Neural cell (in vitro differentiated cells): ENCODE results near the gene HRH2. TPM values are rescaled to one million over a fixed set of nuclear protein-coding genes. Genes with fewer than 3 reads are reported as not detected.

Experiments
- H2AFZ ChIP-seq: fragments of 200-600, 300-800 bp; sonication (generic), shearing (Covaris generic); 2 replicates; pipeline ENCODE4 v1.6.0; 2014; ENCODE audit warnings: low read depth, mild to moderate bottlenecking, antibody characterized with exemption, low read length, moderate library complexity
- H3F3A ChIP-seq: fragments of 200-600 bp; shearing (Covaris generic); 2 replicates; pipeline ENCODE4 v1.6.1; 2016; ENCODE audit warnings: mild to moderate bottlenecking, moderate library complexity, mixed read lengths, antibody characterized with exemption, low read length; ENCODE audit not compliant: insufficient read depth, poor library complexity, severe bottlenecking
- H3K27ac ChIP-seq: fragments of 200-600, 300-800 bp; sonication (generic), shearing (Covaris generic); 2 replicates; pipeline ENCODE4 v1.5.1; 2014; ENCODE audit warnings: mild to moderate bottlenecking, low read length, moderate library complexity
- H3K27me3 ChIP-seq: fragments of 300-800, 200-600 bp; sonication (generic), shearing (Covaris generic); 2 replicates; pipeline ENCODE4 v1.6.0; 2014; ENCODE audit warnings: mild to moderate bottlenecking, low read depth, low read length, moderate library complexity; ENCODE audit not compliant: insufficient read depth
- H3K36me3 ChIP-seq: fragments of 300-800, 200-600 bp; sonication (generic), shearing (Covaris generic); 2 replicates; pipeline ENCODE4 v1.5.1; 2014; ENCODE audit warnings: mild to moderate bottlenecking, antibody characterized with exemption, low read length, moderate library complexity; ENCODE audit not compliant: insufficient read depth
- H3K4me2 ChIP-seq: fragments of 300-800, 200-600 bp; sonication (generic), shearing (Covaris generic); 2 replicates; pipeline ENCODE4 v1.6.0; 2014; ENCODE audit warnings: mild to moderate bottlenecking, low read length
- H3K4me3 ChIP-seq: fragments of 300-800, 200-600 bp; sonication (generic), shearing (Covaris generic); 2 replicates; pipeline ENCODE4 v1.5.1; 2014; ENCODE audit warnings: mild to moderate bottlenecking, low read length, moderate library complexity
- H3K79me2 ChIP-seq: fragments of 200-600 bp; shearing (Covaris generic); replicated peaks from 2 replicates; pipeline ENCODE4 v1.6.0; 2014; ENCODE audit warnings: mild to moderate bottlenecking, low read length, moderate library complexity; ENCODE audit not compliant: insufficient read depth
- H3K9ac ChIP-seq: fragments of 300-800, 200-600 bp; sonication (generic), shearing (Covaris generic); 2 replicates; pipeline ENCODE4 v1.6.1; 2016; ENCODE audit warnings: mild to moderate bottlenecking, low read length, mixed read lengths
- H3K9me2 ChIP-seq: fragments of 200-600 bp; shearing (Covaris generic); 2 replicates; pipeline ENCODE4 v1.6.1; 2016; ENCODE audit warnings: mild to moderate bottlenecking, low read length, mixed read lengths; ENCODE audit not compliant: insufficient read depth
- H3K9me3 ChIP-seq: fragments of 200-600, 300-800 bp; sonication (generic), shearing (Covaris generic); 2 replicates; pipeline ENCODE4 v1.6.1; 2016; ENCODE audit warnings: mild to moderate bottlenecking, mixed run types, low read length, moderate library complexity, mixed read lengths
- H4K20me1 ChIP-seq: fragments of 200-600 bp; shearing (Covaris generic); 2 replicates; pipeline ENCODE4 v1.6.1; 2016; ENCODE audit warnings: mild to moderate bottlenecking, mixed run types; ENCODE audit not compliant: insufficient read depth
- EP300 ChIP-seq: fragments of 450-650 bp; conservative IDR thresholded peaks from 2 replicates; pipeline ENCODE4 v1.6.1; 2014; ENCODE audit warnings: antibody characterized with exemption, mild to moderate bottlenecking, moderate library complexity; ENCODE audit not compliant: poor library complexity, severe bottlenecking
- EZH2 ChIP-seq: fragments of 200-600, 300-800 bp; shearing (Covaris generic), sonication (generic); IDR thresholded peaks from 2 replicates; pipeline ENCODE4 v1.6.1; 2014; ENCODE audit warnings: antibody characterized with exemption, low read length, borderline replicate concordance, mild to moderate bottlenecking; ENCODE audit not compliant: insufficient read depth, poor library complexity, severe bottlenecking
- MXI1 ChIP-seq: fragments of 450-650 bp; conservative IDR thresholded peaks from 2 replicates; pipeline ENCODE4 v1.6.1; 2014; ENCODE audit warnings: antibody characterized with exemption, mild to moderate bottlenecking; ENCODE audit not compliant: poor library complexity, severe bottlenecking
- POLR2AphosphoS5 ChIP-seq: IDR thresholded peaks from 2 replicates; pipeline ENCODE4 v1.6.1; 2012
- RAD21 ChIP-seq: fragments of 450-650 bp; conservative IDR thresholded peaks from 2 replicates; pipeline ENCODE4 v1.6.1; 2014; ENCODE audit warnings: antibody characterized with exemption, mild to moderate bottlenecking, moderate library complexity
- SMC3 ChIP-seq: fragments of 450-650 bp; conservative IDR thresholded peaks from 2 replicates; pipeline ENCODE4 v1.6.1; 2014; ENCODE audit warnings: antibody characterized with exemption, mild to moderate bottlenecking, moderate library complexity; ENCODE audit not compliant: poor library complexity
- TAF1 ChIP-seq: IDR thresholded peaks from 2 replicates; pipeline ENCODE4 v1.6.1; 2012; ENCODE audit warnings: low read depth
- polyA plus RNA-seq: library from polyadenylated mRNA; depleted of rRNA; stranded (reverse); fragments of >200 nt; gene quantifications from 2 replicates; pipeline ENCODE4 v1.2.3, GENCODE V29; 2014
- TF ChIP-seq, protein P1 (sequence below): fragments of 450-650 bp; IDR thresholded peaks from 2 replicates; pipeline ENCODE4 v1.5.1; 2014; ENCODE audit warnings: antibody characterized with exemption, mild to moderate bottlenecking, moderate library complexity; ENCODE audit not compliant: poor library complexity, severe bottlenecking
- TF ChIP-seq, protein P2 (sequence below): IDR thresholded peaks from 2 replicates; pipeline ENCODE4 v1.6.1; 2012; ENCODE audit warnings: borderline replicate concordance

HRH2 gene
- polyA plus RNA-seq, 1 donor from 2014 or later, result 0.09 TPM

DNA sequence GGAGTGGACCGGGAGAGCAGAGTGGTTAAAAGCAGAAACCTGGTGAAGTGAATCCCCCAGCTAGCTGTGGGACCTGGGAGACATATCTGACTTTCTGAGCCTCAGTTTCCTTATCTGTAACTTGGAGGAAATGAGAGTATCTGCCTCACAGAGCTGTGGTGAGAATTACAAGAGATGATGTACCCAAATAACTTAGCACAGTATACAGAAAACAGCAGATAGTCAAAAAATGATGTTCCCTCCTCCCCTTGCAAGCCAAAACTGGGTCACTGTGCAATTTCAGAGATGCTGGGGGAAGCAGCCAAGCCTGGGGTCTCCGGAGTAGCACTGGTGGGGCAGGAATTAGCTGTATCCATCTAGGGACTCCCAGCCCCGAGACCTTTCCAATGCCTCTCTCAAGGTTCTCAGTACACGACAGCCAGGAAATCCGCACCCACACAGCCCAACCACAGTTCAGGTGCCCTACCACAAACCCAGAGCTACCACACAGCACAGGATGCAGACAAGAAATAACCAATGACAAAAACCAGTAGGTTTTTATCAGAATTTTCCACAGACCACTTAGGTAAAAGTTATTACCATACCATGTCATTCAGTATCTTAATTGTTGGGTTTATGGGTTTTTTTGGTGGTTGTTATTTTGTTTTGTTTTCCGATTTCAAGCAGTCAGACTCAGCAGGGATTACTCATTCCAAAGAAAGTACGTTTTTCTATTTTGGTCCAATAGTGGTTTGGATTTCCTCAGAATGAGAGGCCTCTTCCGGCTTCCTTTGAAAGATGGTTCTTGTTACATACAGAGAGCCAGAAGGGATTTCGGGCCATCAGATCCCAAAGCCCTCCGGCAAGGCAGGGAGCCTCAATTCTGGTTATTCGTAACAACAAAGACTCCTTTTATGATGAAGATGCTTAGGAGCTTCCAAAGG lies 4.9 kb upstream of the HRH2 start:
- H3K9ac ChIP-seq, result no peak overlapping the region
- no peaks in the 10 kb centered on the region for H3K36me3 ChIP-seq
- no peak overlapping the region for H3K4me3 ChIP-seq
- no peaks in the 10 kb centered on the region for H3K9me2 ChIP-seq
- H3K4me2 ChIP-seq, result no peak overlapping the region
- no peaks in the 10 kb centered on the region for H3F3A ChIP-seq
- TF ChIP-seq TAF1, result no peak
- no peak for TF ChIP-seq SMC3
- no peak for TF ChIP-seq MXI1
- TF ChIP-seq, protein P1, sequence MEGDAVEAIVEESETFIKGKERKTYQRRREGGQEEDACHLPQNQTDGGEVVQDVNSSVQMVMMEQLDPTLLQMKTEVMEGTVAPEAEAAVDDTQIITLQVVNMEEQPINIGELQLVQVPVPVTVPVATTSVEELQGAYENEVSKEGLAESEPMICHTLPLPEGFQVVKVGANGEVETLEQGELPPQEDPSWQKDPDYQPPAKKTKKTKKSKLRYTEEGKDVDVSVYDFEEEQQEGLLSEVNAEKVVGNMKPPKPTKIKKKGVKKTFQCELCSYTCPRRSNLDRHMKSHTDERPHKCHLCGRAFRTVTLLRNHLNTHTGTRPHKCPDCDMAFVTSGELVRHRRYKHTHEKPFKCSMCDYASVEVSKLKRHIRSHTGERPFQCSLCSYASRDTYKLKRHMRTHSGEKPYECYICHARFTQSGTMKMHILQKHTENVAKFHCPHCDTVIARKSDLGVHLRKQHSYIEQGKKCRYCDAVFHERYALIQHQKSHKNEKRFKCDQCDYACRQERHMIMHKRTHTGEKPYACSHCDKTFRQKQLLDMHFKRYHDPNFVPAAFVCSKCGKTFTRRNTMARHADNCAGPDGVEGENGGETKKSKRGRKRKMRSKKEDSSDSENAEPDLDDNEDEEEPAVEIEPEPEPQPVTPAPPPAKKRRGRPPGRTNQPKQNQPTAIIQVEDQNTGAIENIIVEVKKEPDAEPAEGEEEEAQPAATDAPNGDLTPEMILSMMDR, result no peak
- TF ChIP-seq RAD21, result no peak
- TF ChIP-seq EZH2, result no peak
- TF ChIP-seq POLR2AphosphoS5, result no peak
- TF ChIP-seq, protein P2, sequence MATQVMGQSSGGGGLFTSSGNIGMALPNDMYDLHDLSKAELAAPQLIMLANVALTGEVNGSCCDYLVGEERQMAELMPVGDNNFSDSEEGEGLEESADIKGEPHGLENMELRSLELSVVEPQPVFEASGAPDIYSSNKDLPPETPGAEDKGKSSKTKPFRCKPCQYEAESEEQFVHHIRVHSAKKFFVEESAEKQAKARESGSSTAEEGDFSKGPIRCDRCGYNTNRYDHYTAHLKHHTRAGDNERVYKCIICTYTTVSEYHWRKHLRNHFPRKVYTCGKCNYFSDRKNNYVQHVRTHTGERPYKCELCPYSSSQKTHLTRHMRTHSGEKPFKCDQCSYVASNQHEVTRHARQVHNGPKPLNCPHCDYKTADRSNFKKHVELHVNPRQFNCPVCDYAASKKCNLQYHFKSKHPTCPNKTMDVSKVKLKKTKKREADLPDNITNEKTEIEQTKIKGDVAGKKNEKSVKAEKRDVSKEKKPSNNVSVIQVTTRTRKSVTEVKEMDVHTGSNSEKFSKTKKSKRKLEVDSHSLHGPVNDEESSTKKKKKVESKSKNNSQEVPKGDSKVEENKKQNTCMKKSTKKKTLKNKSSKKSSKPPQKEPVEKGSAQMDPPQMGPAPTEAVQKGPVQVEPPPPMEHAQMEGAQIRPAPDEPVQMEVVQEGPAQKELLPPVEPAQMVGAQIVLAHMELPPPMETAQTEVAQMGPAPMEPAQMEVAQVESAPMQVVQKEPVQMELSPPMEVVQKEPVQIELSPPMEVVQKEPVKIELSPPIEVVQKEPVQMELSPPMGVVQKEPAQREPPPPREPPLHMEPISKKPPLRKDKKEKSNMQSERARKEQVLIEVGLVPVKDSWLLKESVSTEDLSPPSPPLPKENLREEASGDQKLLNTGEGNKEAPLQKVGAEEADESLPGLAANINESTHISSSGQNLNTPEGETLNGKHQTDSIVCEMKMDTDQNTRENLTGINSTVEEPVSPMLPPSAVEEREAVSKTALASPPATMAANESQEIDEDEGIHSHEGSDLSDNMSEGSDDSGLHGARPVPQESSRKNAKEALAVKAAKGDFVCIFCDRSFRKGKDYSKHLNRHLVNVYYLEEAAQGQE, result no peak
- no peak for TF ChIP-seq EP300
- H2AFZ ChIP-seq, result no peak overlapping the region
- H4K20me1 ChIP-seq, result no peaks in the 10 kb centered on the region
- peaks cover 9% of the 10 kb centered on the region for H3K27me3 ChIP-seq
- H3K27ac ChIP-seq, result no peak overlapping the region
- H3K9me3 ChIP-seq, result no peaks in the 10 kb centered on the region
- no peaks in the 10 kb centered on the region for H3K79me2 ChIP-seq

DNA sequence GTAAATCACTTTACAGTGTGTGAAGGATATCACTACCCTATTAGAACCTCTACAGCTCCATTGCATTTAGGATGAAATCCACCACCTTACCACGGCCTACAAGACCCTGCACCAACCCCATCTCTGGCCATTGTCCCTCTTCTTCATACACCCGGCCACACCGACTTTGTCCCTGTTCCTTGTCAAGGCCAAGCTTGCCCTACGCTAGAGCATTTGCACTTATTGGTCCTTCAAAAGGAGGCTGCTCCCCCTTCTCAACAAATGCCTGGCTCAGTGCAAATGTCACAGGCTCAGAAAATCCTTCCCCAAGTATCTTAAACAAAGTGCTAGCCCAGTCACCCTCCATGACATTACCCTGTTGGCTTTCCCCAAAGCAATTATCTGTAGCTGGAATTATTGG lies 4.1 kb upstream of the HRH2 start:
- Histone ChIP-seq H3K27me3 (peaks cover 16% of the 10 kb centered on the region), H3K9ac (no peak overlapping the region), H3K36me3 (no peaks in the 10 kb centered on the region), H3K4me2 (no peak overlapping the region), H3K27ac (no peak overlapping the region), H3K79me2 (no peaks in the 10 kb centered on the region), H3K4me3 (no peak overlapping the region), H2AFZ (no peak overlapping the region), H3K9me2 (no peaks in the 10 kb centered on the region), H3K9me3 (no peaks in the 10 kb centered on the region), H4K20me1 (no peaks in the 10 kb centered on the region), H3F3A (no peaks in the 10 kb centered on the region)
- TF ChIP-seq SMC3, result no peak
- no peak for TF ChIP-seq MXI1
- TF ChIP-seq, protein P1, result no peak
- TF ChIP-seq EP300, result no peak
